Measurements from ENCODE around the gene ZMAT1. TPM values are rescaled to one million over a fixed set of nuclear protein-coding genes. Genes with fewer than 3 reads are reported as not detected.
"Not testable (repeated sequence)": the region's sequence is repeated elsewhere in the genome, so short reads cannot be mapped to it uniquely, and the experiment has no call there.

The ZMAT1 gene
- polyA plus RNA-seq (2013, experiment 1 of 2) = 1.3 TPM
- 1.3 TPM for polyA plus RNA-seq (2013, experiment 2 of 2)

- Histone ChIP-seq H3K36me3 (ENCODE audit: control insufficient read depth, insufficient read depth, low read length) (no peaks in the 10 kb centered on the region), H3K4me3 (ENCODE audit: extremely low read depth, insufficient read depth, low read length, poor library complexity, severe bottlenecking) (peak within 1 kb of the TSS; percentile 47), H3K4me1 (ENCODE audit: control insufficient read depth, insufficient read depth, low read length, poor library complexity, severe bottlenecking) (no peaks in the 10 kb centered on the region), H3K27ac (ENCODE audit: low read depth, low read length, severe bottlenecking) (peak within 1 kb of the TSS; percentile 84), H3K9me3 (ENCODE audit: control insufficient read depth, low read length) (no peaks in the 10 kb centered on the region)
- WGBS, 2 experiments (ENCODE audit: insufficient coverage in 2 of 2) = 1 to 2% methylated on average over 7 to 15 of the region's 74 CpGs
Measured at GRCh38 chrX:101931488-101932248, at the start of gene ZMAT1. ZMAT1 (minus strand) TSS chrX:101932027; CDS start chrX:101932008, 19 bp downstream.

- H3K36me3 ChIP-seq (ENCODE audit: control insufficient read depth, insufficient read depth, low read length) = no peaks in the 10 kb centered on the region
- no peaks in the 10 kb centered on the region for H3K4me1 ChIP-seq (ENCODE audit: control insufficient read depth, insufficient read depth, low read length, poor library complexity, severe bottlenecking)
- no peak overlapping the region for H3K4me3 ChIP-seq (ENCODE audit: extremely low read depth, insufficient read depth, low read length, poor library complexity, severe bottlenecking)
- H3K9me3 ChIP-seq (ENCODE audit: control insufficient read depth, low read length) = no peaks in the 10 kb centered on the region
- H3K27ac ChIP-seq (ENCODE audit: low read depth, low read length, severe bottlenecking) = no peak overlapping the region
Measured at GRCh38 chrX:101977106-101977505, 45.3 kb upstream of the ZMAT1 start.

GRCh38 chrX:101973066-101973465, 41.2 kb upstream of the ZMAT1 start:
- Histone ChIP-seq H3K27ac (ENCODE audit: low read depth, low read length, severe bottlenecking) (no peak overlapping the region), H3K36me3 (ENCODE audit: control insufficient read depth, insufficient read depth, low read length) (no peaks in the 10 kb centered on the region), H3K9me3 (ENCODE audit: control insufficient read depth, low read length) (no peaks in the 10 kb centered on the region), H3K4me1 (ENCODE audit: control insufficient read depth, insufficient read depth, low read length, poor library complexity, severe bottlenecking) (no peaks in the 10 kb centered on the region), H3K4me3 (ENCODE audit: extremely low read depth, insufficient read depth, low read length, poor library complexity, severe bottlenecking) (no peak overlapping the region)

- not testable (repeated sequence) for H3K9me3 ChIP-seq (ENCODE audit: control insufficient read depth, low read length); H3K4me1 ChIP-seq (ENCODE audit: control insufficient read depth, insufficient read depth, low read length, poor library complexity, severe bottlenecking); H3K36me3 ChIP-seq (ENCODE audit: control insufficient read depth, insufficient read depth, low read length); H3K27ac ChIP-seq (ENCODE audit: low read depth, low read length, severe bottlenecking); H3K4me3 ChIP-seq (ENCODE audit: extremely low read depth, insufficient read depth, low read length, poor library complexity, severe bottlenecking)
- no CpG with 5 or more reads among the region's 2 CpGs for WGBS, 2 experiments (ENCODE audit: insufficient coverage in 2 of 2)
Measured at GRCh38 chrX:101964923-101965539, 33.2 kb upstream of the ZMAT1 start.

- no CpG with 5 or more reads among the region's 1 CpG for WGBS, 2 experiments (ENCODE audit: insufficient coverage in 2 of 2)
- no peaks in the 10 kb centered on the region for H3K36me3 ChIP-seq (ENCODE audit: control insufficient read depth, insufficient read depth, low read length)
- no peak overlapping the region for H3K27ac ChIP-seq (ENCODE audit: low read depth, low read length, severe bottlenecking)
- no peaks in the 10 kb centered on the region for H3K4me1 ChIP-seq (ENCODE audit: control insufficient read depth, insufficient read depth, low read length, poor library complexity, severe bottlenecking)
- no peaks in the 10 kb centered on the region for H3K9me3 ChIP-seq (ENCODE audit: control insufficient read depth, low read length)
- H3K4me3 ChIP-seq (ENCODE audit: extremely low read depth, insufficient read depth, low read length, poor library complexity, severe bottlenecking) = no peak overlapping the region
Measured at GRCh38 chrX:101958139-101958538, 26.3 kb upstream of the ZMAT1 start.

GRCh38 chrX:101957174-101957573, 25.3 kb upstream of the ZMAT1 start:
- WGBS, 2 experiments (ENCODE audit: insufficient coverage in 2 of 2) = no CpG with 5 or more reads among the region's 1 CpG
- Histone ChIP-seq H3K9me3 (ENCODE audit: control insufficient read depth, low read length) (no peaks in the 10 kb centered on the region), H3K36me3 (ENCODE audit: control insufficient read depth, insufficient read depth, low read length) (no peaks in the 10 kb centered on the region), H3K27ac (ENCODE audit: low read depth, low read length, severe bottlenecking) (no peak overlapping the region), H3K4me1 (ENCODE audit: control insufficient read depth, insufficient read depth, low read length, poor library complexity, severe bottlenecking) (no peaks in the 10 kb centered on the region), H3K4me3 (ENCODE audit: extremely low read depth, insufficient read depth, low read length, poor library complexity, severe bottlenecking) (no peak overlapping the region)

- H3K9me3 ChIP-seq (ENCODE audit: control insufficient read depth, low read length) = no peaks in the 10 kb centered on the region
- 80% methylated on average over 1 of the region's 2 CpGs; no CpG with 5 or more reads in 1 of the 2 experiments for WGBS, 2 experiments (ENCODE audit: insufficient coverage in 2 of 2)
- no peak overlapping the region for H3K27ac ChIP-seq (ENCODE audit: low read depth, low read length, severe bottlenecking)
- no peaks in the 10 kb centered on the region for H3K36me3 ChIP-seq (ENCODE audit: control insufficient read depth, insufficient read depth, low read length)
- no peak overlapping the region for H3K4me3 ChIP-seq (ENCODE audit: extremely low read depth, insufficient read depth, low read length, poor library complexity, severe bottlenecking)
- H3K4me1 ChIP-seq (ENCODE audit: control insufficient read depth, insufficient read depth, low read length, poor library complexity, severe bottlenecking) = no peaks in the 10 kb centered on the region
Measured at GRCh38 chrX:101956556-101956955, 24.7 kb upstream of the ZMAT1 start.

GRCh38 chrX:101950581-101950980, 18.8 kb upstream of the ZMAT1 start:
- no peaks in the 10 kb centered on the region for H3K9me3 ChIP-seq (ENCODE audit: control insufficient read depth, low read length)
- no peak overlapping the region for H3K27ac ChIP-seq (ENCODE audit: low read depth, low read length, severe bottlenecking)
- no peaks in the 10 kb centered on the region for H3K4me1 ChIP-seq (ENCODE audit: control insufficient read depth, insufficient read depth, low read length, poor library complexity, severe bottlenecking)
- no peaks in the 10 kb centered on the region for H3K36me3 ChIP-seq (ENCODE audit: control insufficient read depth, insufficient read depth, low read length)
- 91 to 93% methylated on average over 2 to 3 of the region's 6 CpGs for WGBS, 2 experiments (ENCODE audit: insufficient coverage in 2 of 2)
- no peak overlapping the region for H3K4me3 ChIP-seq (ENCODE audit: extremely low read depth, insufficient read depth, low read length, poor library complexity, severe bottlenecking)

GRCh38 chrX:101932249-101932570, 383 bp upstream of the ZMAT1 start:
- WGBS, 2 experiments (ENCODE audit: insufficient coverage in 2 of 2) = no CpG with 5 or more reads among the region's 8 CpGs
- no peaks in the 10 kb centered on the region for H3K36me3 ChIP-seq (ENCODE audit: control insufficient read depth, insufficient read depth, low read length)
- H3K9me3 ChIP-seq (ENCODE audit: control insufficient read depth, low read length) = no peaks in the 10 kb centered on the region
- H3K4me3 ChIP-seq (ENCODE audit: extremely low read depth, insufficient read depth, low read length, poor library complexity, severe bottlenecking) = no peak overlapping the region
- H3K4me1 ChIP-seq (ENCODE audit: control insufficient read depth, insufficient read depth, low read length, poor library complexity, severe bottlenecking) = no peaks in the 10 kb centered on the region
- H3K27ac ChIP-seq (ENCODE audit: low read depth, low read length, severe bottlenecking) = no peak overlapping the region

GRCh38 chrX:101931136-101931487, 715 bp downstream of the ZMAT1 start:
- H3K27ac ChIP-seq (ENCODE audit: low read depth, low read length, severe bottlenecking) = peak overlapping the region; percentile 84
- peak overlapping the region; percentile 47 for H3K4me3 ChIP-seq (ENCODE audit: extremely low read depth, insufficient read depth, low read length, poor library complexity, severe bottlenecking)
- no peaks in the 10 kb centered on the region for H3K4me1 ChIP-seq (ENCODE audit: control insufficient read depth, insufficient read depth, low read length, poor library complexity, severe bottlenecking)
- WGBS, 2 experiments (ENCODE audit: insufficient coverage in 2 of 2) = 14 to 17% methylated on average over 2 to 6 of the region's 6 CpGs
- H3K9me3 ChIP-seq (ENCODE audit: control insufficient read depth, low read length) = no peaks in the 10 kb centered on the region
- H3K36me3 ChIP-seq (ENCODE audit: control insufficient read depth, insufficient read depth, low read length) = no peaks in the 10 kb centered on the region

- no peaks in the 10 kb centered on the region for H3K36me3 ChIP-seq (ENCODE audit: control insufficient read depth, insufficient read depth, low read length)
- H3K27ac ChIP-seq (ENCODE audit: low read depth, low read length, severe bottlenecking) = no peak overlapping the region
- no CpG with 5 or more reads among the region's 5 CpGs for WGBS, 2 experiments (ENCODE audit: insufficient coverage in 2 of 2)
- no peaks in the 10 kb centered on the region for H3K9me3 ChIP-seq (ENCODE audit: control insufficient read depth, low read length)
- H3K4me3 ChIP-seq (ENCODE audit: extremely low read depth, insufficient read depth, low read length, poor library complexity, severe bottlenecking) = no peak overlapping the region
- H3K4me1 ChIP-seq (ENCODE audit: control insufficient read depth, insufficient read depth, low read length, poor library complexity, severe bottlenecking) = no peaks in the 10 kb centered on the region
Measured at GRCh38 chrX:101925733-101926132, 6.1 kb downstream of the ZMAT1 start.
